PFSK-1 (cell line): Measurements from ENCODE around the gene CYP2W1.

ENCODE experiments used
- FOXP2 ChIP-seq: optimal IDR thresholded peaks from 2 replicates; pipeline ENCODE3; 2011; ENCODE audit warnings: borderline replicate concordance, control low read depth, inconsistent platforms; ENCODE audit not compliant: insufficient read depth; ENCODE audit errors: extremely low read length, extremely low read depth
- POLR2AphosphoS5 ChIP-seq: IDR thresholded peaks from 2 replicates; pipeline ENCODE4 v1.6.1; 2012; ENCODE audit warnings: low read depth, mild to moderate bottlenecking, control low read depth, low read length, moderate library complexity
- SIN3A ChIP-seq: IDR thresholded peaks from 2 replicates; pipeline ENCODE4 v1.6.1; 2012; ENCODE audit warnings: mild to moderate bottlenecking, low read length, moderate library complexity, borderline replicate concordance; ENCODE audit not compliant: insufficient read depth
- TAF1 ChIP-seq: IDR thresholded peaks from 2 replicates; pipeline ENCODE4 v1.6.1; 2012; ENCODE audit warnings: low read length, control low read depth, borderline replicate concordance; ENCODE audit not compliant: insufficient read depth
- TF ChIP-seq, protein P1 (sequence below), 2 experiments: IDR thresholded peaks; 2 replicates each; pipeline versions ENCODE4 v1.6.1 to v1.8.0; 2011 to 2012; ENCODE audit warnings: low read depth in 2 of 2, low read length in 2 of 2, control low read depth in 1 of 2, inconsistent platforms in 1 of 2, mild to moderate bottlenecking in 1 of 2, moderate library complexity in 1 of 2; ENCODE audit not compliant: insufficient read depth in 1 of 2

DNA sequence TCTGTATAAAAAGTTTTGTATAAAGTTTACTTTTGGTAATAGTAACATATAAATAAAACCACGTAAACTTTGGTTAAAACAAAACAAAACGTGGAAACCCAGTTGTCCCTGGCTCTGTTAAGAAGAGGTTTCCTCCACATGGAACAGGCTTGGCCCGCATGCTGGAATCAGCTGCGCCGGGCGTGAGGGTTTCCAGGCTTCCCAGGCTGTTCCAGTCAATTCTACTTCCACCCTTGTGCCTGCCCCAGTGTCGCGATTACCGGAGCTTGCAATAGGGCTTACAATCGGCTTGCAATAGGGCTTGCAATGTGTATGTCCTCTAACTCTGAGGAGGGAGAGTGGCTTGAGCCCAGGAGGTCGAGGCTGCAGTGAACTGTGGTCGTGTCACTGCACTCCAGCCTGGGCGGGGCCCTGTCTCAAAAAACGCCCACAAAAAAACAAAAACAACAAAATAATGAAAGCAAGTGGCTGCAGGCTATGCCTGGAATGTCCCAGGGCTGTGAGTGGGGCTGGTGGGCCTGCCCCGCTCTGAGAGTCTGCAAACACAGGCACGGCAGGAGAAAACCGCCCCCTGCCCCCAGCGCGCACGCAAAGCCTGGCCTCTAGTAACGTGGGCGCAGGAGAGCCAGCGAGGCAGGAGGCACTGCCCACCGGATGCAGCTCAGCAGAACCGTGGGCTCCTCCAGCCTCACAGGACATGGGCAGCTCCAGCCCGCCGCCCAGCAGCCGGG lies 16.3 kb downstream of the CYP2W1 start:
- TF ChIP-seq TAF1 (no peak), POLR2AphosphoS5 (no peak), SIN3A (no peak), FOXP2 (no peak)
- TF ChIP-seq, protein P1, sequence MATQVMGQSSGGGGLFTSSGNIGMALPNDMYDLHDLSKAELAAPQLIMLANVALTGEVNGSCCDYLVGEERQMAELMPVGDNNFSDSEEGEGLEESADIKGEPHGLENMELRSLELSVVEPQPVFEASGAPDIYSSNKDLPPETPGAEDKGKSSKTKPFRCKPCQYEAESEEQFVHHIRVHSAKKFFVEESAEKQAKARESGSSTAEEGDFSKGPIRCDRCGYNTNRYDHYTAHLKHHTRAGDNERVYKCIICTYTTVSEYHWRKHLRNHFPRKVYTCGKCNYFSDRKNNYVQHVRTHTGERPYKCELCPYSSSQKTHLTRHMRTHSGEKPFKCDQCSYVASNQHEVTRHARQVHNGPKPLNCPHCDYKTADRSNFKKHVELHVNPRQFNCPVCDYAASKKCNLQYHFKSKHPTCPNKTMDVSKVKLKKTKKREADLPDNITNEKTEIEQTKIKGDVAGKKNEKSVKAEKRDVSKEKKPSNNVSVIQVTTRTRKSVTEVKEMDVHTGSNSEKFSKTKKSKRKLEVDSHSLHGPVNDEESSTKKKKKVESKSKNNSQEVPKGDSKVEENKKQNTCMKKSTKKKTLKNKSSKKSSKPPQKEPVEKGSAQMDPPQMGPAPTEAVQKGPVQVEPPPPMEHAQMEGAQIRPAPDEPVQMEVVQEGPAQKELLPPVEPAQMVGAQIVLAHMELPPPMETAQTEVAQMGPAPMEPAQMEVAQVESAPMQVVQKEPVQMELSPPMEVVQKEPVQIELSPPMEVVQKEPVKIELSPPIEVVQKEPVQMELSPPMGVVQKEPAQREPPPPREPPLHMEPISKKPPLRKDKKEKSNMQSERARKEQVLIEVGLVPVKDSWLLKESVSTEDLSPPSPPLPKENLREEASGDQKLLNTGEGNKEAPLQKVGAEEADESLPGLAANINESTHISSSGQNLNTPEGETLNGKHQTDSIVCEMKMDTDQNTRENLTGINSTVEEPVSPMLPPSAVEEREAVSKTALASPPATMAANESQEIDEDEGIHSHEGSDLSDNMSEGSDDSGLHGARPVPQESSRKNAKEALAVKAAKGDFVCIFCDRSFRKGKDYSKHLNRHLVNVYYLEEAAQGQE (IDR thresholded peaks at IDR 0.05; ENCODE audit: insufficient read depth in 1 of 2, low read depth in 2 of 2, low read length in 2 of 2): no peak
